Heart left ventricle (tissue), 16 donors: Measurements from ENCODE around the gene TRAPPC2B. TPM values are rescaled to one million over a fixed set of nuclear protein-coding genes. Genes with fewer than 3 reads are reported as not detected.

Source experiments
- ATAC-seq, 4 donors: fragments of 200-7000 bp; cut with Tn5 transposase; one replicate each; pipeline ENCODE4 v1.9.1; 2020 to 2022; ENCODE audit warnings: moderate library complexity in 4 of 4, mild to moderate bottlenecking in 3 of 4, moderate number of reproducible peaks in 1 of 4
- DNase-seq, 5 donors: peaks; one replicate each; pipeline ENCODE4 v3.0.0-alpha.2; 2020
- H3K27ac ChIP-seq, 12 donors: fragments of 200-600 bp; sonication (generic) in 4 of 12; one replicate each; pipeline versions ENCODE4 v1.5.0 to v1.8.0; 2016 to 2022; ENCODE audit warnings: mild to moderate bottlenecking in 2 of 12
- H3K27me3 ChIP-seq, 9 donors: fragments of 200-600 bp; sonication (generic) in 2 of 9; one replicate each; pipeline versions ENCODE4 v1.5.1 to v1.8.0; 2016 to 2022; ENCODE audit warnings: mild to moderate bottlenecking in 3 of 9
- H3K36me3 ChIP-seq, 9 donors: fragments of 200-600 bp; sonication (generic) in 2 of 9; one replicate each; pipeline versions ENCODE4 v1.5.0 to v1.8.0; 2018 to 2022; ENCODE audit warnings: mild to moderate bottlenecking in 2 of 9
- H3K4me1 ChIP-seq, 12 donors: fragments of 200-600 bp; sonication (generic) in 4 of 12; one replicate each; pipeline versions ENCODE4 v1.5.0 to v1.8.0; 2016 to 2022; ENCODE audit warnings: mild to moderate bottlenecking in 3 of 12
- H3K4me3 ChIP-seq, 12 donors: fragments of 200-600 bp; sonication (generic) in 4 of 12; one replicate each; pipeline versions ENCODE4 v1.5.0 to v1.8.0; 2017 to 2022; ENCODE audit warnings: mild to moderate bottlenecking in 9 of 12, moderate library complexity in 4 of 12
- H3K9me3 ChIP-seq, 12 donors: fragments of 200-600 bp; sonication (generic) in 4 of 12; one replicate each; pipeline versions ENCODE4 v1.5.0 to v1.8.0; 2016 to 2022; ENCODE audit warnings: mild to moderate bottlenecking in 1 of 12
- POLR2A ChIP-seq, 2 donors: fragments of 450-650 bp; IDR thresholded peaks; one replicate each; pipeline ENCODE4 v1.6.1; 2017; ENCODE audit warnings: antibody characterized with exemption in 2 of 2, mild to moderate bottlenecking in 2 of 2, moderate library complexity in 2 of 2
- WGBS, 4 donors: extraction: QIAGEN DNeasy Blood & Tissue Kit in 2 of 4; methylation state at CpG; one replicate each; pipeline versions ENCODE4 v1.1.5 to v1.1.7; 2013 to 2018; 5-methylcytosine and 5-hydroxymethylcytosine counted together
- intact Hi-C, 10 donors: fragments of 100-400 bp; cut with DNase I; formaldehyde crosslinking; loops; one replicate each; pipeline versions ENCODE4 v1.11.1 to v1.14.2; 2022
- polyA plus RNA-seq, 2 donors: library from polyadenylated mRNA; stranded (reverse); fragments of 200-250 nt; gene quantifications; one replicate each; pipeline ENCODE4 v1.2.3, GENCODE V29; 2013
- total RNA-seq, 9 donors: library from RNA; depleted of rRNA in 2 of 9; stranded (reverse); fragments of >200 nt in 2 of 9; fragmentation: NEBNext Ultra II Directional in 3 of 9; extraction: Animal tissue kit (Norgen Biotek cat#: 25700) in 3 of 9; gene quantifications; one replicate each; pipeline versions ENCODE4 v1.1.0 to v1.2.4, GENCODE V29; 2016 to 2023
- TF ChIP-seq, protein P1 (sequence below), 12 donors: fragments of 200-600 bp; sonication (generic) in 4 of 12; IDR thresholded peaks; one replicate each; pipeline versions ENCODE4 v1.5.0 to v1.8.0; 2018 to 2022; ENCODE audit warnings: antibody characterized with exemption in 12 of 12, mild to moderate bottlenecking in 5 of 12
- donor health status: ischemic (EF 13 %, LVEDD 7.1; RV severe dilation, severe dysfunction).
- donor health status: healthy with polysubstance abuse.
- donor health status: DM: no; HTN: yes; CAD: no.
- donor health status: DM: no; HTN: no; CAD: no.
- donor health status: ischemic (EF 25% LVEDD 6.9; RV normal size, moderate dysfunction).
- donor health status: ischemic (EF 25% LVEDD 5.7; RV mildly dilated, moderate dysfunction).
- donor health status: healthy.
- donor health status: DM: yes; HTN: yes; CAD: no.
- donor health status: ischemic (EF 35%, LVEDD 5.7; RV mildly dilated, moderate dysfunction).
- donor health status: nonischemic (EF 11% LVEDD 7.7; RV severe dilation, severe dysfunction).
- donor health status: DM: yes; HTN: yes; CAD: no.
- donor health status: PGD.
- donor health status: ischemic (EF 29% LVEDD 5.4; RV normal size, mild dysfunction).
- donor health status: nonischemic (EF 23%, LVEDD 6.1; RV moderate dilation, normal function).

The TRAPPC2B gene
- total and polyA plus RNA-seq, 11 donors = 7.4 to 35.6 (median 13.4) TPM

DNA sequence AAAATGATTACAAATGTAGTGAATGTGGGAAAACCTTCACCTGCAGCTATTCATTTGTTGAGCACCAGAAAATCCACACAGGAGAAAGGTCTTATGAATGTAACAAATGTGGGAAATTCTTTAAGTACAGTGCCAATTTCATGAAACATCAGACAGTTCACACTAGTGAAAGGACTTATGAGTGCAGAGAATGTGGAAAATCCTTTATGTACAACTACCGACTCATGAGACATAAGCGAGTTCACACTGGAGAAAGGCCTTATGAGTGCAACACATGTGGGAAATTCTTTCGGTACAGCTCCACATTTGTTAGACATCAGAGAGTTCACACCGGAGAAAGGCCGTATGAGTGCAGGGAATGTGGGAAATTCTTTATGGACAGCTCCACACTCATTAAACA, 35.5 kb downstream of the TRAPPC2B start:
- Histone ChIP-seq H3K4me3 (no peak overlapping the region), H3K27ac (no peak overlapping the region), H3K36me3 (peaks cover 0 to 74% (median 55%) of the 10 kb centered on the region in 9 donors), H3K4me1 (peaks cover 0 to 6% (median 0%) of the 10 kb centered on the region in 12 donors), H3K27me3 (no peaks in the 10 kb centered on the region), H3K9me3 (peaks cover 0 to 77% (median 7%) of the 10 kb centered on the region in 12 donors)
- 96 to 98% (median 97%) methylated on average over 5 of the region's 5 CpGs for WGBS, 4 donors
- DNase-seq = no peak
- TF ChIP-seq, protein P1, sequence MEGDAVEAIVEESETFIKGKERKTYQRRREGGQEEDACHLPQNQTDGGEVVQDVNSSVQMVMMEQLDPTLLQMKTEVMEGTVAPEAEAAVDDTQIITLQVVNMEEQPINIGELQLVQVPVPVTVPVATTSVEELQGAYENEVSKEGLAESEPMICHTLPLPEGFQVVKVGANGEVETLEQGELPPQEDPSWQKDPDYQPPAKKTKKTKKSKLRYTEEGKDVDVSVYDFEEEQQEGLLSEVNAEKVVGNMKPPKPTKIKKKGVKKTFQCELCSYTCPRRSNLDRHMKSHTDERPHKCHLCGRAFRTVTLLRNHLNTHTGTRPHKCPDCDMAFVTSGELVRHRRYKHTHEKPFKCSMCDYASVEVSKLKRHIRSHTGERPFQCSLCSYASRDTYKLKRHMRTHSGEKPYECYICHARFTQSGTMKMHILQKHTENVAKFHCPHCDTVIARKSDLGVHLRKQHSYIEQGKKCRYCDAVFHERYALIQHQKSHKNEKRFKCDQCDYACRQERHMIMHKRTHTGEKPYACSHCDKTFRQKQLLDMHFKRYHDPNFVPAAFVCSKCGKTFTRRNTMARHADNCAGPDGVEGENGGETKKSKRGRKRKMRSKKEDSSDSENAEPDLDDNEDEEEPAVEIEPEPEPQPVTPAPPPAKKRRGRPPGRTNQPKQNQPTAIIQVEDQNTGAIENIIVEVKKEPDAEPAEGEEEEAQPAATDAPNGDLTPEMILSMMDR (IDR thresholded peaks at IDR 0.05) = no peak
- no peak for TF ChIP-seq POLR2A (IDR thresholded peaks at IDR 0.05)
- ATAC-seq = no peak
- intact Hi-C loops = no loop called here

DNA sequence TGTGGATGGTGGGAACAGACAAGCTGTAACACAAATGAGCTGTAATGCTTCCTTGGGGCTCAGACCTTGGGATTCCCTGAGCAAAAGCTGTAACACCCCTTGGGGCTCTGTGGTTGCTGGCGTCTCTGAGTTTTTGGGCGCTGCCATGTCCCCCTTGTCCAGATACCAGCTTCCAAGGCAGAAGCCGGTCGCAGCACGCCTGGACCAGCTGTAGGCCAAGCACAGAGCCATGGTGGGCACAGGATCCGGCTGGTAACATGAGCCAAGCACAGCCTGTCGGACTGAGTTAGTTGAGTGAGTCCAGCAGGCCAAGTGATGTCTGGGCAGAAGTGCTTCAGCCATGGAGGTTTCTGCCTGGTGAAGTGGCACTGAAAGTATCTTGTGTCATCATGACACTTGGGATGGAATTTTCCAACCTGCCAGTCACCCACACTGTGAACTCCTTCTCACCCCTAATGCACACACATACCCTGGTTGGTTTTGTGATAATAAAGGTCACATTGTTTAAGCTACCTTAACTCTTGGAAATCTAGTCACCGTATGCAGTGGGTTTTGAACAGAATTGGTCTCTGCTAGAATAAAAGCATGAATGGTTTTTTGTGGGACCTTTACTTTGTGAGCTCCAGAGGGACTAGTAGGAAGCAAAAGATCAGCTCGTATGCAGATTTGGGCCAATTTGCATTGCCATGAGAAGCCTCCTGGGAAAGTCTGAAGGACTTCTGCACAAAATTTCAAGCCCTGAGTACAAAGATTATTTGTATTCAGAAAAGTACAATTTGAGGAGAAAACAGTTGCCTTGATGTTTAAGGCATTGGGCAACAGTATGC, 40.6 kb downstream of the TRAPPC2B start:
- H3K27me3 ChIP-seq = no peaks in the 10 kb centered on the region
- H3K4me1 ChIP-seq = peaks cover 0 to 6% (median 0%) of the 10 kb centered on the region in 12 donors
- no peak overlapping the region for H3K4me3 ChIP-seq
- peaks cover 0 to 43% (median 3%) of the 10 kb centered on the region in 12 donors for H3K9me3 ChIP-seq
- intact Hi-C loops = loop anchor here in 1 of 10 donors (10.0 kb wide), 1 partner anchor 299 kb away; no protein-coding TSS in a partner anchor
- 85 to 94% (median 93%) methylated on average over 8 to 9 of the region's 9 CpGs for WGBS, 4 donors
- H3K27ac ChIP-seq = no peak overlapping the region
- TF ChIP-seq, protein P1 (IDR thresholded peaks at IDR 0.05) = no peak
- TF ChIP-seq POLR2A (IDR thresholded peaks at IDR 0.05) = no peak
- peaks cover 0 to 28% (median 14%) of the 10 kb centered on the region in 9 donors for H3K36me3 ChIP-seq
- peak in 1 of 4 donors; percentile 44 for ATAC-seq
- DNase-seq = no peak

DNA sequence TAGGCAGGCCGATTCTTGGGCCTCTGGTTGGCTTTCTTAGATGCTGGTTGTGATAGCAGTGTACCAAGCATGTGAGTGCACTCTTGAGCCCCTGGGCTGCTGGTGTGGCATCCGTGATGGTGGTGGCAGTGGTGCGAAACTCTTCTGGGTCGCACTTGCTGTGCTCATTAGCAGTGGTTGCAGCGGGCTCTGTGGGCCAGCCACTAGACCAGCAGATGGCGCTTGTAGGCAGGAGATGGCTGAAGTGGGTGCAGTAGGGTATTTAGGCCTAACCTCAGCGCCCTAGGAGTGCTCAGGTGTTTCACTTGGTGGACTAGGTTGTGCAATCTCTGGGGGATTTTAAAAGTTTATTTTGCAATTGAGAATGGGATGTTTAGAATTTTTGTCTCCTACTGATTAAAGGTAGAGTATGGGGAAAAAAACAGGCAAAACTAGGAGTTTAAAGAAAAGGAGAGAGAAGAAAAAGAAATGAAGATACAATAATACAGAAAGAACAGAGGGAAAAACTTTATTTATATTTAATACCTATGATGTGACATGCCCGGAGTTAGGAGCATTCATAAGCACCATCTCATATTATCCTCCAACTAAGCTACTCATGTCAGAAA, 43.3 kb downstream of the TRAPPC2B start:
- ATAC-seq (peak in 3 of 4 donors; percentile 55 to 60 (median 57)), DNase-seq (peak; percentile 46 to 75 (median 65))
- WGBS, 4 donors = 10 to 14% (median 12%) methylated on average over 6 to 8 of the region's 8 CpGs
- no peak overlapping the region for H3K4me3 ChIP-seq
- TF ChIP-seq, protein P1 (IDR thresholded peaks at IDR 0.05) = peak; percentile 50 to 77 (median 65)
- TF ChIP-seq POLR2A (IDR thresholded peaks at IDR 0.05) = no peak
- H3K4me1 ChIP-seq = peaks cover 0 to 16% (median 5%) of the 10 kb centered on the region in 12 donors
- H3K27me3 ChIP-seq = no peaks in the 10 kb centered on the region
- peaks cover 0 to 7% (median 0%) of the 10 kb centered on the region in 9 donors for H3K36me3 ChIP-seq
- H3K9me3 ChIP-seq = peaks cover 0 to 17% (median 1%) of the 10 kb centered on the region in 12 donors
- no peak overlapping the region for H3K27ac ChIP-seq
- intact Hi-C loops = loop anchor here in 1 of 10 donors (10.0 kb wide), 1 partner anchor 302 kb away; no protein-coding TSS in a partner anchor
